Measurements from ENCODE around the gene LPP.

GRCh38 chr3:188624384-188624783, 470.4 kb downstream of the LPP start:
- TF ChIP-seq EZH2 (IDR thresholded peaks at IDR 0.05; ENCODE audit: borderline replicate concordance, low read length) = no peak
- TF ChIP-seq, protein P1, sequence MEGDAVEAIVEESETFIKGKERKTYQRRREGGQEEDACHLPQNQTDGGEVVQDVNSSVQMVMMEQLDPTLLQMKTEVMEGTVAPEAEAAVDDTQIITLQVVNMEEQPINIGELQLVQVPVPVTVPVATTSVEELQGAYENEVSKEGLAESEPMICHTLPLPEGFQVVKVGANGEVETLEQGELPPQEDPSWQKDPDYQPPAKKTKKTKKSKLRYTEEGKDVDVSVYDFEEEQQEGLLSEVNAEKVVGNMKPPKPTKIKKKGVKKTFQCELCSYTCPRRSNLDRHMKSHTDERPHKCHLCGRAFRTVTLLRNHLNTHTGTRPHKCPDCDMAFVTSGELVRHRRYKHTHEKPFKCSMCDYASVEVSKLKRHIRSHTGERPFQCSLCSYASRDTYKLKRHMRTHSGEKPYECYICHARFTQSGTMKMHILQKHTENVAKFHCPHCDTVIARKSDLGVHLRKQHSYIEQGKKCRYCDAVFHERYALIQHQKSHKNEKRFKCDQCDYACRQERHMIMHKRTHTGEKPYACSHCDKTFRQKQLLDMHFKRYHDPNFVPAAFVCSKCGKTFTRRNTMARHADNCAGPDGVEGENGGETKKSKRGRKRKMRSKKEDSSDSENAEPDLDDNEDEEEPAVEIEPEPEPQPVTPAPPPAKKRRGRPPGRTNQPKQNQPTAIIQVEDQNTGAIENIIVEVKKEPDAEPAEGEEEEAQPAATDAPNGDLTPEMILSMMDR (IDR thresholded peaks at IDR 0.05; ENCODE audit: low read length) = no peak
